Muscle of leg (tissue), 11 donors: ENCODE data around the gene ZBED5. TPM values are rescaled to one million over a fixed set of nuclear protein-coding genes. Genes with fewer than 3 reads are reported as not detected.
A peak's percentile ranks its signal among the peaks of the same experiment; 100 is the strongest.
"Not testable (repeated sequence)": the region's sequence is repeated elsewhere in the genome, so short reads cannot be mapped to it uniquely, and the experiment has no call there.

Experiments used
- DNase-seq: peaks from one replicate; pipeline ENCODE4 v3.0.0; 2013
- H3K27ac ChIP-seq: one replicate; pipeline ENCODE4 v1.5.1; 2013; ENCODE audit warnings: mild to moderate bottlenecking, low read length, control low read depth
- H3K27me3 ChIP-seq: one replicate; pipeline ENCODE4 v1.6.1; 2013; ENCODE audit warnings: low read length; ENCODE audit not compliant: control insufficient read depth, insufficient read depth
- H3K36me3 ChIP-seq: one replicate; pipeline ENCODE4 v1.6.1; 2013; ENCODE audit warnings: low read length; ENCODE audit not compliant: control insufficient read depth, insufficient read depth
- H3K4me1 ChIP-seq: one replicate; pipeline ENCODE4 v1.6.1; 2013; ENCODE audit warnings: low read length; ENCODE audit not compliant: control insufficient read depth, insufficient read depth
- H3K4me3 ChIP-seq: one replicate; pipeline ENCODE4 v1.5.1; 2013; ENCODE audit warnings: low read length, control low read depth
- H3K9me3 ChIP-seq: replicated peaks from 2 replicates; pipeline ENCODE4 v1.6.1; 2013; ENCODE audit warnings: low read depth, low read length; ENCODE audit not compliant: control insufficient read depth
- WGBS: methylation state at CpG from one replicate; pipeline ENCODE4 v1.1.5; 2013; ENCODE audit warnings: missing lambda C conversion rate; ENCODE audit not compliant: insufficient coverage; 5-methylcytosine and 5-hydroxymethylcytosine counted together
- polyA plus RNA-seq, 8 donors: library from polyadenylated mRNA; unstranded; fragments of 120-200 nt; gene quantifications; one replicate each; pipeline versions ENCODE4 v1.2.1 to v1.2.3, GENCODE V29; 2013; ENCODE audit warnings: inconsistent platforms in 1 of 8, low replicate concordance in 1 of 8; ENCODE audit not compliant: insufficient read length in 8 of 8, insufficient read depth in 1 of 8
- total RNA-seq: library from RNA; stranded (reverse); fragments of 120-200 nt; gene quantifications from one replicate; pipeline ENCODE4 v1.2.4, GENCODE V29; 2013

The ZBED5 gene
- total and polyA plus RNA-seq, 9 donors, result 45.4 to 85.0 (median 67.8) TPM

DNA sequence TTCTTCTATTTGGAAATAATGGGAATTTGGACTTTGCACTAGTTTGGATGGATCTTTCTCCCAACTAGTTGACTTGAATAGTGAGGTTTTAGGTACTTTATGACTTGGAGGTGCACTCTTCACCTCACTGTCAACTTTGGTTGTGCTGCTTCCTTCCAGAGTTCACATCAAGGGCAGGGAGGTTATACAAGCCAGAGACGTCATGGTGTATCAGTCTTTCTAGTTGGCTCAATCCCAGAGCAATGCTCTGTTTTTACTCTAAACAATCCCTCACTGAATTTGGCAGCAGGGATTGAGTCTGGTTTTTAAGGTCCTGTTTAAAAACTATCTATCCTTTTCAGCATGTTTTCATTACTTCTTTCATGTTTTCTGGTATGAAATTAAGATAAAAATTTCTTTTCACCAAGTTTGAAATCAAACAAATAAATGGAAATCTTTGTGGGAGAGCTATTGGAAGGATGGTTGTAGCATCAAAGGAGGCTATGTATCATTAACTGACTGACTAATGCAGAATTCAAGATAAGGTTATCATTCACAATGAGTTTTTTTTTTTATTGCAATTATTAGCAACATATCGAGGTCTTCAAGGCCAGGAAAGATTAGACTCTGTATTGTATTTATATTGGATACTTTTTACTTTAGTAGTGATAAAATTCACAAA lies 28.0 kb upstream of the ZBED5 start:
- no peaks in the 10 kb centered on the region for H3K36me3 ChIP-seq
- no peaks in the 10 kb centered on the region for H3K9me3 ChIP-seq
- H3K4me1 ChIP-seq, result peaks cover 2% of the 10 kb centered on the region
- no CpG with 5 or more reads among the region's 2 CpGs for WGBS
- H3K4me3 ChIP-seq, result no peak overlapping the region
- DNase-seq, result peak; percentile 71
- H3K27me3 ChIP-seq, result no peaks in the 10 kb centered on the region
- H3K27ac ChIP-seq, result peak overlapping the region; percentile 26

- 92% methylated on average over 2 of the region's 4 CpGs for whole genome bisulfite sequencing
- H3K27ac ChIP-seq, H3K4me3 ChIP-seq, H3K4me1 ChIP-seq, DNase-seq, H3K36me3 ChIP-seq, H3K27me3 ChIP-seq, H3K9me3 ChIP-seq: not testable (repeated sequence)
These were observed 26.4 kb upstream of the ZBED5 start for GRCh38 chr11:10884292-10884691.

DNA sequence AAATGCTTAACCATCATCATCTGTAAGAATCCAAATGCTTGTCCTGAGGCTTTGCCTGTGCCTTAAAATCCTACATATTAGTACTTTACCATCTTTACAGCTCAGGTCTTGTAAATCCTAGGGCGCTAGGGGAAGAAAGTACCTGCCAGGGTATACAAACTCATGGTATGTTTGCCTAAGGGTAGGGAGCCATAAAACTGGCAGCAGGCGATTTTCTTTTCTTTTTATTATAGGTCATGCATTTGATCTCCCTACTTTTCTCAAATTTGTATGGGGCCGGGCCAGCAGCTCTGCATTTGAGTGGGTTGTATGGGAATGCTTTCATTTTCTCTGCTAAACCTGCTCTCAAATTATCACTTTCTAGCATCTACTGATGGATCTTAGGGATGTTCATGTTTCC lies 24.0 kb upstream of the ZBED5 start:
- no CpG with 5 or more reads among the region's 3 CpGs for WGBS
- no peak overlapping the region for H3K4me3 ChIP-seq
- H3K27me3 ChIP-seq, result no peaks in the 10 kb centered on the region
- no peaks in the 10 kb centered on the region for H3K36me3 ChIP-seq
- H3K9me3 ChIP-seq, result no peaks in the 10 kb centered on the region
- peaks cover 2% of the 10 kb centered on the region for H3K4me1 ChIP-seq
- no peak for DNase-seq
- no peak overlapping the region for H3K27ac ChIP-seq

GRCh38 chr11:10878408-10879214 lies 20.8 kb upstream of the ZBED5 start:
- Histone ChIP-seq H3K4me3 (no peak overlapping the region), H3K4me1 (no peaks in the 10 kb centered on the region), H3K9me3 (peaks cover 3% of the 10 kb centered on the region), H3K27ac (peak overlapping the region; percentile 22), H3K27me3 (no peaks in the 10 kb centered on the region), H3K36me3 (no peaks in the 10 kb centered on the region)
- 100% methylated on average over 3 of the region's 7 CpGs for WGBS
- peak; percentile 66 for DNase-seq

- no peak for DNase-seq
- Histone ChIP-seq H3K9me3 (peaks cover 22% of the 10 kb centered on the region), H3K27me3 (no peaks in the 10 kb centered on the region), H3K36me3 (no peaks in the 10 kb centered on the region), H3K4me1 (no peaks in the 10 kb centered on the region), H3K27ac (no peak overlapping the region), H3K4me3 (no peak overlapping the region)
These were observed 18.3 kb upstream of the ZBED5 start for GRCh38 chr11:10876158-10876557.

DNA sequence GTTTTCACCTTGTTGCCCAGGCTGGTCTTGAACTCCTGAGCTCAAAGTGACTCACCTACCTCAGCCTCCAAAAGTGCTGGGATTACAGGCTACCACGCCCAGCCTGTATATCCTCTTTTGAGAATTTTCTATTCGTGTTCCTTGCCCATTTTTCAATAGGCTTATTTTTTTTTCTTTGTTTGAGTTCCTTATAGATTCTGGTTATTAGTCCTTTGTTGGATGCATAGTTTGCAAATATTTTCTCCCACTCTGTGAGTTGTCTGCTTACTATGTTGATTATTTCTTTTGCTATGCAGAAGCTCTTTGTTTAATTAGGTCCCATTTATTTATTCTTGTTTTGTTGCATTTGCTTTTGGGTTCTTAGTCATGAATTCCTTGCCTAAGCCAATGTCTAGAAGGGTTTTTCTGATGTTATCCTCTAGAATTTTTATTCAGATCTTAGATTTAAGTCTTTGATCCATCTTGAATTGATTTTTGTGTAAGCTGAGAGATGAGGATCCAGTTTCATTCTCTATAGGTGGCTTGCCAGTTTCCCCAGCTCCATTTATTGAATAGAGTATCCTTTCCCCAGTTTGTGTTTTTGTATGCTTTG lies 17.7 kb upstream of the ZBED5 start:
- Histone ChIP-seq H3K4me1 (no peaks in the 10 kb centered on the region), H3K9me3 (peaks cover 23% of the 10 kb centered on the region), H3K27ac (no peak overlapping the region), H3K4me3 (no peak overlapping the region), H3K27me3 (no peaks in the 10 kb centered on the region), H3K36me3 (no peaks in the 10 kb centered on the region)
- no CpG with 5 or more reads among the region's 2 CpGs for WGBS
- no peak for DNase-seq

GRCh38 chr11:10872097-10872496 lies 14.2 kb upstream of the ZBED5 start:
- H3K4me3 ChIP-seq, result no peak overlapping the region
- H3K9me3 ChIP-seq, result peaks cover 23% of the 10 kb centered on the region
- no CpG with 5 or more reads among the region's 2 CpGs for WGBS
- no peak overlapping the region for H3K27ac ChIP-seq
- no peaks in the 10 kb centered on the region for H3K4me1 ChIP-seq
- H3K36me3 ChIP-seq, result no peaks in the 10 kb centered on the region
- no peak for DNase-seq
- no peaks in the 10 kb centered on the region for H3K27me3 ChIP-seq

DNA sequence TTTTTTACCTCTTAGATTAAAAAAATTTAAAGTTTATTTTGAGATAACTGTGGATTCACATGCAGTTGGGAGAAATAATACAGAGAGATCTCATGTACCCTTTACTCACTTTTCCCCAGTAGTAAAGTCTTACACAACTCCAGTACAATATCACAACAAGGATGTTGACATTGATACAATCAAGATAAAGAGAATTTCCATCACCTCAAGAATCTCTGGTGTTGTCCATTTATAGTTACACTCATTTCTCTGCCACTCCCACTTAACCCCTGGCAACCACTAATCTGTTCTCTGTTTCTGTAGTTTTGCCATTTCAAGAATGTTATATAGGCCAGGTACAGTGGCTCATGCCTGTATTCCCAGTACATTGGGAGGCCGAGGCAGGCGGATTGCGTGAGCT lies 10.5 kb upstream of the ZBED5 start:
- Histone ChIP-seq H3K36me3 (no peaks in the 10 kb centered on the region), H3K9me3 (peaks cover 20% of the 10 kb centered on the region), H3K27me3 (no peaks in the 10 kb centered on the region), H3K4me1 (no peaks in the 10 kb centered on the region), H3K4me3 (no peak overlapping the region), H3K27ac (no peak overlapping the region)
- no peak for DNase-seq
- no CpG with 5 or more reads among the region's 3 CpGs for WGBS

DNA sequence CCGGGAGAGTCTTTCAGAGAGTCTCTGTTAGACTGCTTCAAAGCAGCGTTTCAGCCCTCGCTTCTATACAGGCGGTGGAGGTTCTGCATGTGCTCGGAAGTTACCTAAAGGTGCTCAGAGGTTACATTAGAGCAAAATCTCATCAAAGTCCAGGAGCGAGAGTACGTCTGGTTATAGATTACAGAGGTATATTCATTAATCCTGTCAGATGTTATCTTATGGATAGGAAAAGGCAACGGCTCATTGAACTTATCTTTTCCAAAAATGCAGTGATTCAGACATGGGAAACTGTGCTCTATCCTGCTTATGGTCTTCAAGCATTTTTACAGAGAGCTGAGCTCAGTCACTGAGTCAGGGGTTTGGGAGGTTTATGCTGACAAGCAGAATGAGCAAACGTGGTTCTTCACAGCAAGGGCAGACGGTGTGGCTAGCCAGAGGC lies 9.1 kb upstream of the ZBED5 start:
- H3K4me1 ChIP-seq, result no peaks in the 10 kb centered on the region
- DNase-seq, result peak; percentile 18
- H3K27me3 ChIP-seq, result no peaks in the 10 kb centered on the region
- H3K36me3 ChIP-seq, result no peaks in the 10 kb centered on the region
- 82% methylated on average over 6 of the region's 10 CpGs for WGBS
- H3K9me3 ChIP-seq, result peaks cover 9% of the 10 kb centered on the region
- no peak overlapping the region for H3K27ac ChIP-seq
- no peak overlapping the region for H3K4me3 ChIP-seq

DNA sequence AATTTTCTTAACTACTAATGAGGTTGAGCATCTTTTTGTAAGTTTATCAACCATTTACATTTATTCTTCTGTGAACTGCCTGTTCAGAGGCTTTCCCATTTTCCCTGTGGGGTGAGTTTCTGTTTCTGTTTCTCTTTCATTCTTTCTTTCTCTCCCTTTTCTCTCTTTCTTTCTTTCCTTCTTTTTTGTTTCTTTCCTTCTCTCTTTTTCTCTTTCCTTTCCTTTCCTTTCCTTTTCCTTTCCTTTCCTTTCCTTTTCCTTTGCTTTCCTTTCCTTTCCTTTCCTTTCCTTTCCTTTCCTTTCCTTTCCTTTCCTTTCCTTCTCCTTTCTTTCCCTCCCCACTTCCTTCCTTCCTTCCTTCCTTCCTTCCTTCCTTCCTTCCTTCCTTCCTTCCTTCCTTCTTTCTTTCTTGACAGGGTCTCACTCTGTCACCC lies 8.0 kb upstream of the ZBED5 start:
- Histone ChIP-seq H3K36me3 (no peaks in the 10 kb centered on the region), H3K4me1 (no peaks in the 10 kb centered on the region), H3K4me3 (no peak overlapping the region), H3K27me3 (no peaks in the 10 kb centered on the region), H3K27ac (no peak overlapping the region), H3K9me3 (no peaks in the 10 kb centered on the region)
- no peak for DNase-seq
